Midbrain (tissue), 1 donor: ENCODE data around the gene HLCS.
A peak's percentile ranks its signal among the peaks of the same experiment; 100 is the strongest.
"Not testable (repeated sequence)": the region's sequence is repeated elsewhere in the genome, so short reads cannot be mapped to it uniquely, and the experiment has no call there.

Experiments
- DNase-seq: peaks from one replicate; lab custom pipeline; 2025; lab: John Stamatoyannopoulos, UW

HLCS gene

DNA sequence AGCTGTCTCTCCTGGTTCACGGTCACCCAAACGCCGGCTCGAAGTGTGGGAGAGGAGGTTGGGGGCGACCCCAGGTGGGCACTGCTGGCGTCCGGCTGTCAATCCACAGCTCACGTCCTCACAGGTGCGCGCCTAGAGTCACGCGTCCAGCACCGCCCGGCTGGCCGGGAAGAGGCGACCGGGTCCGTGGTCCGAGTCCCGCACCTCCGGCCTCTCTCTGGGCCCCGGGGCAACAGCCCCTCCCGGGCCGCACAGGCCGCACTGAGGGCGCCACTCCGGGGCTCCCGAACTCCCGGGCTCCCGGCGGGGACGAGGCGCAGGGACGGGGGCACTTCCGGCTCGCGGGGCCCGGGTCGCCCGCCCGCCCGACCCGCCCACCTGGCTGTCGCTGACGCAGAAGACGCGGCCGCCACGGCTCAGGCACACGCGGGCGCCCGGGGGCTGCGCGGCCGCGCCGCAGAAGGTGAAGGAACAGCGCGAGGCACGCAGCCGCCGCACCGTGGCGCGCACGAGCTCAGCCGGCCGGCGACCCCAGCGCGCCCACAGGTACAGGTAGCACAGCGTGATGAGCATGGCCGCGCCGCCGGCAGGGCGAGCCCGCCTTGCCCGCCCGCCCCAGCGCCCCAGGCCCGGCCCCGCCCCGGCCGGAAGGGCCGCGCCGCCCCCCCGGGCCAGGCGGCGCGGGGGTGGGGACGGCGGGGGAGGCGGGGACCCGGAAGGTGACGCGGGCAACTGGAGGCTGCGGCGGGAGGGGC, at the start of gene HLCS:
HLCS (minus strand) TSS at position 604 of the 755 bp plus-strand sequence; CDS start at position 573, 31 bp downstream.
- DNase-seq: peak; percentile 64

- peak; percentile 82 for DNase-seq
Measured at GRCh38 chr21:37009740-37010341, 43.4 kb upstream of the HLCS start.

GRCh38 chr21:37008724-37009123, 42.3 kb upstream of the HLCS start:
- no peak for DNase-seq

GRCh38 chr21:37006486-37007291, 40.2 kb upstream of the HLCS start, which contains the start of gene RIPPLY3:
TSS of gene RIPPLY3 (plus strand) at chr21:37006702. CDS start at chr21:37006773, 71 bp downstream.
- no peak for DNase-seq

DNA sequence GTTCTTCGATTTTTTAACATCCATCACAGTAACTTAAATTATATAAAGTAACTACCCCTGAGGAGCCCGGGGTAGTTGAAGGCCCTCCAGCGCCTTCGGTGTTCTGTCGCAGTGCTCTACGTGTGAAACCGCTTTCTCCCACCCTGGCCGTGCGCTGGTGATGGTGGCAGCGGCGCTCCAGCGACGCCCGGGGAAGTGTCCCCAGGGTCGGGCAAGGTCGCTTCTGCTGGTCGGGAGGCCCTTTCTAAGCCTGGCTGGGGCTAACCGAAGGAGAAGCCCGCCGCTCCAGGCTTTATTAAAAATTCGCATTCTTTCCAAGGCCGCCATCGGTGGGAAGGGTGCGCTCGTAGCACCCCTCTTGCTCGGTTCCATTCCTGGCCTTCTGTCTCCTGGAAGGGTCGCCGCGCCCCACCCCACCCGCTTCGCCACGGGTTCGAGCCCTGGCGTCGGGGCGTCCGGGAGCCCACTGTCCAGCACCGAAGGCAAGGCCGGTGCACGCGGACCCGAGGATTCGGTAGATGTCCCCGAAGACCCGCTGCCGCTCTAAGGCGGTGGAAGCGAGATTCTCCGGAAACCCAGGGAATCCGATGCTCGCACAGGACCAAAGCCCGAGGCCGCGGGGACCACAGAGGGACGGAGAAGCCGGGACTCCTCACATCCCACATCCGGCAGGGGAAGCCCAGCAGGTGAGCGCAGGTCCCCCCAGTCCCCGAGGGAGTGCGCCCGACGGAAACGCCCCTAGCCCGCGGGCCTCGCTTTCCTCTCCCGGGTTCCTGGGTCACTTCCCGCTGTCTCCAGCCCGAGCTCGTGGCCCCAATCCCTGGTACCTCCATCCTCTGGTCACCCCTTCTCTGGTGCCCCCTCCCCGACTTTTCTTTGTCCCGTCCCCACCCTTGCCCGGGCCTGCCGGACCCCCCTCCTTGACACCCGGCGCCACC, 39.3 kb upstream of the HLCS start:
- DNase-seq: no peak

- not testable (repeated sequence) for DNase-seq
Measured at GRCh38 chr21:37003917-37004316, 37.4 kb upstream of the HLCS start.

- not testable (repeated sequence) for DNase-seq
Measured at GRCh38 chr21:37002851-37003250, 36.4 kb upstream of the HLCS start.

- DNase-seq: no peak
Measured at GRCh38 chr21:37001441-37001840, 35.0 kb upstream of the HLCS start.

DNA sequence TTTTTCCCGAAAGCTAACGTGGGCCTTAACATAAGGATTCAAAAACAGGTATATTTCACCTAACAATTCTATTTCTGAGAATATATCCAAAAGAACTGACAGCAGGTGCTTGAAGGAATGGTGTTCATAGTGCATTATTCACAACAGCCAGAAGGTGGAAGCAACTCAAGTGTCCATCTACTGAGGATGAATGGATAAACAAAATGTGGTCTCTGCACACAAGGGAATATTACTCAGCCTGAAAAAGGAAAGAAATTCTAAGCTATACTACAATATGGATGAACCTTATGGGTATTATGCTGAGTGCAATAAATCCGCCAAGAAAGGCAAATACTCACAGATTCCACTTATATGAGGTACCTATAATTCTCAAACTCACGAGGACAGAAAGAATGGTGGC, 33.9 kb upstream of the HLCS start:
- no peak for DNase-seq

GRCh38 chr21:36999131-36999898, 32.8 kb upstream of the HLCS start:
- DNase-seq: no peak

GRCh38 chr21:36995285-36995684, 28.8 kb upstream of the HLCS start:
- not testable (repeated sequence) for DNase-seq

DNA sequence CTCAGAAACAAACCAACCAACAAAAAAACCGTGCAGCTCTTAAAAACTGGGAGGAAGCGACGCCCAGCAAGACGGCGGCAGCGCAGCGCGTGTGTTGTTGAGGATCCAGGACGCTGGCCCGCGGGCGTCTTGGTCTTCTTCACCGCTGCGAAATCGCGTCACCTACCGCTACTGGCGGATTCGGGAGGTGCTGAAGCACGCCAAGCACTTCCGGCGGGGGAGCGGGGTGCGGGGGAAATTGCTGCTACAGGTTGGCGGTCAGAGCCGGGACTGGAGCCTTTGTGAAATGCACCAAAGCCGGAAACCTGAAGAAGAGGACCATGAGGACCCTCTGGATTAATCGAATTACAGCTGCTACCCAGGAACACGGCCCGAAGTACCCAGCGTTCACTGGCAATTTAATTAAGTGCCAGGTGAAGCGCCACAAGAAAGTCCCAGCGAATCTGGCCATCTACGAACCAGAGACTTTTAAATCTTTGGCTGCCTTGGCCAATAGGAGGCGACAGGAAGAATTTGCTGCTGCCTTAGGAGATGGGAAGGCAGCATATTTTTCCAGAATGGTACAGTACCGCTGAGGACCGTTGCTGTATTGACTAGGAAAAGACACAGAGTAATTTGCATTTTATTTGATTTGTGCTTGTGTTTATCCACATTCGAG, 28.2 kb upstream of the HLCS start:
- no peak for DNase-seq

- DNase-seq: no peak
Measured at GRCh38 chr21:36992671-36993070, 26.2 kb upstream of the HLCS start.

DNA sequence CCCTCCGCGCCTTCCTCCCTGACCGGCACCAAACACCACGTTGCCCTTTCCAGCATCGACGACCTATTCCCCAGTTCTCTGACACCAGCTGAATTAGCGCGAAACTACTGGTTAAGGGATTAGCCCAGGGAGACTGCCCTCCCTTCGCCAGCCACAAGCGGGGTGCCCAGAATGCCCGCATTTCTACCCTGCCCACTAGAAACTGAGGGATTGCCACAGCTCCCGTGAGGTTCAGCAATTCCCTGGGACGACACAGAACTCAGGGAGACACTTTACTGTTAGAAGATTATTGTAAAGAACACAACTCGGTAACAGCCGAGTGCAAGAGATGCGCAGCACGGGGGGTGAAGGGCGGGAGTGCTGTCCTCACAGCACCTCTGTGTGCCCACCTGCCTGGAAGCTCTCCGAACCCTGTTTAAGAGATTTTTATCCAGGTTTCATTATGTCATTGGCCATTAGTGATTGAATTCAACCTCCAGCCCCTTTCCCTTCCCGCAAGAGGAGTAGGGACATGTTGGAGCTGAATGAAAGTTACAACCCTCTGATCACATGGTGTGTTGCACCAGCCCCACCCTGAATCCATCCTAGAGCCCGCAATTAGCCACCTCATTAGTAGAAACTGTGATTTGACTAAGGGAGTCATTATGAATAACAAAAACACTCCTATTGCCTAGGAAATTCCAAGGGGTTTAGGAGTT, 24.2 kb upstream of the HLCS start:
- DNase-seq: no peak

DNA sequence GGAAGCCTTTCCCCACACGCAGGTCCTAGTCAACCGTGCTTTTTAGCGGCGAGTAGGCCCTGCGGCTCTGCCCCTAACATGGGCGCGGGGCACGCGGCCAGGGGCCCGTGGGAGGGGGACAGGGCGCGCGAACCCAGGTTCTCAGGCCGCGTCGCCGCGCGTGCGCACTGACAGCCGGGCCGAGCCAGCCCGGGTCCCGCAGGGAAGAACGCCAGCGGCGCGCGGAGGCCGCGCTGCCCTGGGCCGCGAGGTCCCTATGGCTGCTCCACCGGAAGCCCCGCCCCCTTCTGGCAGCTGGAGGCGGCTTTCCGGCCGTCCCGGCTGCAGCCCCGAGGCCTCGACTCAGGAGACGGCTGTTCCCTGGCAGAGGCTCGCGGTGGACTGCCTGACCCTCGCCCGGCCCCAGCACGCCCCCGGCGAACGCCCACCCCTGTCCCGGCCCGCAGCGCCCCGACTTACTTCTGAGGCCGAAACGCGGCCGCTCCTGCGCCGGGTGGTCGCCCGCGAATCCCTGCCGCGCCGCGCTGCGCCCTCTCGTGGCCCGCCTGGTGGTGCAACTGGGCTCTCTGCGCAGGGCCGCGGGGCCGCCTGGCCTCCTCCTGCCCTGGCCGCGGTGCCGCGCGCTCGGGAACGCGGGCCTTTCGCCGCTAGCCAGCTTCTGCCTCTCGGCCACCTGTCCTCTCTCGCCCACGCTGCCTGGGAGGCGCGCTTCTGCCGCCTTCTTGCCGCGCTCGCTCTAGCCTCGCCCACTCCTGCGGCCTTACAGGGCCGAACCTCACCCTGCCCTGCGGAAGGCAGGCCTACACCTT, 23.4 kb upstream of the HLCS start:
- DNase-seq: peak; percentile 93

DNA sequence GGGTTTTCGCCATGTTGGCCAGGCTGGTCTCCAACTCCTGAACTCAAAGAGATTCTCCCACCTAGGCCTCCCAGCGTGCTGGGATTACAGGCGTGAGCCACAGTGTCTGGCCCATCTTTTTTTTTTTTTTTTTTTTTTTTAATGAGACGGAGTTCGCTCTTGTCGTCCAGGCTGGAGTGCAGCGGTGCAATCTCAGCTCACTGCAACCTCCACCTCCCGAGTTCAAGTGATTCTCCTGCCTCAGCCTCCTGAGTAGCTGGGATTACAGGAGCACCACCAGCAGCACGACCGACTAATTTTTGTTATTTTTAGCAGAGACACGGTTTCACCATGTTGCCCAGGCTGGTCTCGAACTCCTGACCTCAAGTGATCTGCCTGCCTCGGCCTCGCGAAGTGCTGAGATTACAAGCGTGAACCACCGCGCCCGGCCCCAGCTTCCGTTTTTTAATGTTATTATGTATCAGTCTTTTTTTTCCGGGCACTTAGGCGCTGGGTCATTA, 22.8 kb upstream of the HLCS start:
- not testable (repeated sequence) for DNase-seq

GRCh38 chr21:36988536-36988935, 22.1 kb upstream of the HLCS start:
- DNase-seq: no peak

DNA sequence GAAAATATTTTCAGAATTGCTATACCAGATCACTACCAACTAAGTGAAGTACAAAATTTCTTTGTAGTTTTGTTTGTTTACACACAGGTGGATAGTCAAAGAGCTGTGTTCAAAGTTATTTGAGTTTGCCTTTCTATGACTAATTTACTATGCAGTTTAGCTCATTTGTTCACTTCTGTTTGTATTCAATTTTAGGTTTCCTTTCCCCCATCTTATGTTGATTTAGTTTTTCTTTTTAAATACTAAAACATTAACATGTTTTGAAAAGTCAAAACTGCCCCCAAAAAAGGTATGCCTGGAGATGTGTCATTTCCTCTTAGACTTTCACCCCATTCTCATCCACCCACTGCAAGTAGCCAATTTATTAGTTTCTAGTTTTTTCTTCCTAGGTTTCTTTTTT, 21.4 kb upstream of the HLCS start:
- no peak for DNase-seq
